HepG2 (cell line): ENCODE results near the gene POU6F1. TPM values are rescaled to one million over a fixed set of nuclear protein-coding genes. Genes with fewer than 3 reads are reported as not detected.
"Not testable (repeated sequence)": the region's sequence is repeated elsewhere in the genome, so short reads cannot be mapped to it uniquely, and the experiment has no call there.

Experiments used
- ATAC-seq: fragments of 200-7000 bp; cut with Tn5 transposase; 3 replicates; pipeline ENCODE4 v1.9.1; 2020; ENCODE audit warnings: mild to moderate bottlenecking, moderate library complexity
- BruUV-seq: library from RNA; stranded (reverse); fragments of 400-500 nt; replicated peaks from 2 replicates; lab custom pipeline; 2021; lab: Mats Ljungman, UMichigan
- CTCF ChIA-PET: fragments of 300-600 bp; formaldehyde crosslinking; extraction: SDS; loops from one replicate; lab custom pipeline; 2021; ENCODE audit warnings: low total read pairs, inconsistent platforms, low intra/inter-chr PET ratio; lab: Yijun Ruan, JAX
- POLR2A ChIA-PET: fragments of 350-600 bp; sonication (Branson Sonifier 250); formaldehyde crosslinking; loops from one replicate; lab custom pipeline; 2020; ENCODE audit warnings: antibody characterized with exemption, inconsistent platforms; lab: Yijun Ruan, JAX
- DNase-seq: peaks from one replicate; pipeline ENCODE4 v3.0.0-alpha.2; 2015; ENCODE audit warnings: low spot score
- FAIRE-seq: peaks from 3 replicates; lab custom pipeline; 2011; peaks lifted over from hg19 to GRCh38; lab: Jason Lieb, UNC
- H2AFZ ChIP-seq: one replicate; pipeline ENCODE4 v1.6.1; 2011; ENCODE audit warnings: low read length, inconsistent platforms
- H3K27ac ChIP-seq: fragments of 300-600 bp; 3 replicates; pipeline ENCODE4 v1.8.0; 2011; ENCODE audit warnings: mixed run types, mild to moderate bottlenecking, mixed read lengths, low read length, inconsistent platforms; ENCODE audit not compliant: insufficient read depth; ENCODE audit errors: extremely low read length
- H3K27me3 ChIP-seq, 2 experiments: fragments of 200-600 bp in 1 of 2; 2 replicates in 1 of 2; 3 replicates in 1 of 2; pipeline versions ENCODE4 v1.6.0 to v1.8.0; 2011; ENCODE audit warnings: low read length in 2 of 2, mild to moderate bottlenecking in 2 of 2, moderate library complexity in 2 of 2, inconsistent platforms in 1 of 2; ENCODE audit not compliant: insufficient read depth in 2 of 2, control insufficient read depth in 1 of 2
- H3K36me3 ChIP-seq, 2 experiments: fragments of 200-600 bp in 1 of 2; replicated peaks in 1 of 2; 2 replicates in 1 of 2; 3 replicates in 1 of 2; pipeline versions ENCODE4 v1.5.1 to v1.8.0; 2011; ENCODE audit warnings: low read length in 2 of 2, inconsistent platforms in 1 of 2; ENCODE audit not compliant: insufficient read depth in 2 of 2, control insufficient read depth in 1 of 2
- H3K4me1 ChIP-seq: 2 replicates; pipeline ENCODE4 v1.5.1; 2012; ENCODE audit warnings: low read length, inconsistent platforms; ENCODE audit not compliant: insufficient read depth
- H3K4me2 ChIP-seq: 2 replicates; pipeline ENCODE4 v1.6.0; 2011; ENCODE audit warnings: low read depth, low read length, inconsistent platforms
- H3K4me3 ChIP-seq, 3 experiments: fragments of 200-600 bp in 1 of 3; sonication (generic), shearing (Covaris generic) in 1 of 3; replicated peaks in 1 of 3; 2 replicates each; pipeline ENCODE4 v1.5.1; 2011 to 2016; ENCODE audit warnings: low read length in 3 of 3, inconsistent platforms in 2 of 3, low read depth in 2 of 3, mild to moderate bottlenecking in 2 of 3, control low read depth in 1 of 3, mixed read lengths in 1 of 3; ENCODE audit not compliant: insufficient read depth in 1 of 3
- H3K79me2 ChIP-seq: one replicate; pipeline ENCODE4 v1.6.1; 2011; ENCODE audit warnings: low read length, inconsistent platforms; ENCODE audit not compliant: insufficient read depth
- H3K9ac ChIP-seq: 2 replicates; pipeline ENCODE4 v1.6.0; 2011; ENCODE audit warnings: mild to moderate bottlenecking, low read depth, low read length, inconsistent platforms; ENCODE audit not compliant: insufficient read depth
- H3K9me3 ChIP-seq: 2 replicates; pipeline ENCODE4 v1.5.1; 2012; ENCODE audit warnings: mild to moderate bottlenecking, low read length
- H4K20me1 ChIP-seq: 2 replicates; pipeline ENCODE4 v1.6.0; 2011; ENCODE audit warnings: inconsistent platforms, mild to moderate bottlenecking, low read length, moderate library complexity; ENCODE audit not compliant: insufficient read depth
- ATF3 ChIP-seq: sonication (generic); formaldehyde crosslinking; IDR thresholded peaks from 2 replicates; pipeline ENCODE4 v1.4.0; 2020; ENCODE audit warnings: missing genetic modification reagents
- CEBPB ChIP-seq: IDR thresholded peaks from 2 replicates; pipeline ENCODE4 v1.6.1; 2011; ENCODE audit warnings: low read depth, low read length, improper control_type of control experiment, borderline replicate concordance
- CEBPG ChIP-seq: IDR thresholded peaks from 2 replicates; pipeline ENCODE4 v1.6.1; 2016
- HNF4A ChIP-seq: sonication (generic); formaldehyde crosslinking; IDR thresholded peaks from 2 replicates; pipeline ENCODE4 v1.4.0; 2020; ENCODE audit warnings: missing genetic modification reagents
- KDM1A ChIP-seq: IDR thresholded peaks from 2 replicates; pipeline ENCODE4 v1.6.1; 2016; ENCODE audit warnings: missing compliant biosample characterization
- RARA ChIP-seq: IDR thresholded peaks from 2 replicates; pipeline ENCODE4 v1.6.1; 2016; ENCODE audit warnings: missing genetic modification reagents, missing compliant biosample characterization
- TEAD3 ChIP-seq: optimal IDR thresholded peaks from 2 replicates; pipeline ENCODE3; 2016; ENCODE audit warnings: borderline replicate concordance
- ZNF280D ChIP-seq: sonication (generic); formaldehyde crosslinking; IDR thresholded peaks from 2 replicates; pipeline ENCODE4 v1.5.1; 2020; ENCODE audit warnings: mild to moderate bottlenecking, missing genetic modification reagents
- ZNF460 ChIP-seq: sonication (generic); formaldehyde crosslinking; IDR thresholded peaks from 2 replicates; pipeline ENCODE4 v1.5.1; 2020; ENCODE audit warnings: missing genetic modification reagents, mild to moderate bottlenecking, borderline replicate concordance
- ZNF770 ChIP-seq: sonication (generic); formaldehyde crosslinking; IDR thresholded peaks from 2 replicates; pipeline ENCODE4 v1.5.0; 2020; ENCODE audit warnings: mild to moderate bottlenecking, missing genetic modification reagents
- WGBS: methylation state at CpG from one replicate; pipeline ENCODE4 v1.1.6; 2017; ENCODE audit warnings: low lambda C conversion rate; 5-methylcytosine and 5-hydroxymethylcytosine counted together
- in situ Hi-C: cut with HindIII; loops from 2 replicates; pipeline ENCODE4 v1.10.0; 2017; ENCODE audit warnings: low pct_unique_long_range_greater_than_20kb; ENCODE audit not compliant: extremely low pct_ligation_motif_present
- intact Hi-C: fragments of 100-400 bp; cut with micrococcal nuclease; formaldehyde crosslinking; loops from one replicate; pipeline ENCODE4 v1.10.0; 2022; ENCODE audit not compliant: unreplicated experiment
- polyA plus RNA-seq, 8 experiments: library from polyadenylated mRNA; depleted of rRNA in 3 of 8; stranded (reverse) in 7 of 8; unstranded in 1 of 8; fragments of >200 nt; fragmentation: Illumina TruSeq in 4 of 8; extraction: Trizol in 4 of 8; gene quantifications; 2 replicates each; pipeline versions ENCODE4 v1.2.1 to v1.2.3, GENCODE V29; 2011 to 2016; ENCODE audit warnings: low read depth in 4 of 8, missing spikeins in 1 of 8, mixed read lengths in 1 of 8; ENCODE audit not compliant: insufficient read depth in 1 of 8
- total RNA-seq, 5 experiments: library from RNA; depleted of rRNA; stranded (reverse); fragments of >200 nt; fragmentation: Illumina TruSeq; extraction: Trizol; gene quantifications; 2 replicates each; pipeline ENCODE4 v1.2.3, GENCODE V29; 2016; ENCODE audit warnings: low read depth in 1 of 5

The POU6F1 gene
- total and polyA plus RNA-seq, 2 of the 13 experiments (the other 11 are each of a cell fraction or from before 2014, with no cell fraction given), result 0.48 to 0.51 TPM

GRCh38 chr12:51259600-51259999 is 41.7 kb upstream of the POU6F1 start:
- H3K9me3 ChIP-seq, CTCF ChIA-PET, H2AFZ ChIP-seq, H3K4me3 ChIP-seq, H3K9ac ChIP-seq, H3K79me2 ChIP-seq, POLR2A ChIA-PET, intact Hi-C loops, H3K27me3 ChIP-seq, H4K20me1 ChIP-seq, DNase-seq, H3K4me2 ChIP-seq, in situ Hi-C loops, H3K36me3 ChIP-seq, H3K4me1 ChIP-seq, BruUV-seq, ATAC-seq, H3K27ac ChIP-seq: not testable (repeated sequence)
- peak; percentile 32 for FAIRE-seq
- 88% methylated on average over 1 of the region's 1 CpG for WGBS
- peak; percentile 23; the same call in 1 of the 2 replicates for TF ChIP-seq ZNF770 (CRISPR knock-in tag)
- peak; percentile 38; the same call in 1 of the 2 replicates for TF ChIP-seq KDM1A (CRISPR knock-in tag)
- TF ChIP-seq CEBPB, result 0 out of 2 replicates have a peak, but pooled peaks have one; percentile 12
- TF ChIP-seq ZNF460 (CRISPR knock-in tag), result peak; percentile 93
- TF ChIP-seq HNF4A (CRISPR knock-in tag), result peak; percentile 23; the same call in 1 of the 2 replicates
- TF ChIP-seq ZNF280D, result 0 out of 2 replicates have a peak, but pooled peaks have one; percentile 39
- TF ChIP-seq RARA (CRISPR knock-in tag), result 0 out of 2 replicates have a peak, but pooled peaks have one; percentile 35
- TF ChIP-seq ATF3, result 0 out of 2 replicates have a peak, but pooled peaks have one; percentile 45
- peak; percentile 80 for TF ChIP-seq TEAD3
- peak; percentile 78 for TF ChIP-seq CEBPG (CRISPR knock-in tag)
